ENCODE results near the gene MYNN. TPM values are rescaled to one million over a fixed set of nuclear protein-coding genes. Genes with fewer than 3 reads are reported as not detected.

Gene MYNN
- polyA plus RNA-seq, 3 donors from 2014 or later = 15.1 to 24.9 (median 17.9) TPM

- Mint-ChIP-seq H3K9me3 (peaks cover 0 to 2% (median 0%) of the 10 kb centered on the region in 6 donors), H3K27ac (peak overlapping the region; percentile 93 to 98 (median 96)), H3K36me3 (no peaks in the 10 kb centered on the region), H3K4me3 (peak overlapping the region; percentile 93 to 97 (median 94)), H3K4me1 (peaks cover 31 to 37% of the 10 kb centered on the region in 2 donors), H3K27me3 (ENCODE audit: low read depth in 3 of 3) (peaks cover 6 to 14% (median 14%) of the 10 kb centered on the region in 3 donors)
- DNase-seq = no peak
Observed at GRCh38 chr3:169764312-169764881, 8.8 kb upstream of the MYNN start.

GRCh38 chr3:169764882-169765612 lies 8.1 kb upstream of the MYNN start, which contains the start of gene TERC:
TSS of gene TERC (minus strand) at chr3:169765060.
- DNase-seq = peak; percentile 89 to 92 (median 90)
- H3K27me3 Mint-ChIP-seq (ENCODE audit: low read depth in 3 of 3) = peaks cover 10 to 18% (median 17%) of the 10 kb centered on the region in 3 donors
- peak within 1 kb of the TSS; percentile 93 to 97 (median 94) for H3K4me3 Mint-ChIP-seq

GRCh38 chr3:169769287-169770181 lies 3.7 kb upstream of the MYNN start, which contains the start of gene ACTRT3:
TSS of gene ACTRT3 (minus strand) at chr3:169769561. CDS start at chr3:169769520, 41 bp downstream.
- Mint-ChIP-seq H3K27ac (peak within 1 kb of the TSS; percentile 81 to 90 (median 86)), H3K36me3 (no peaks in the 10 kb centered on the region), H3K4me1 (peaks cover 38 to 43% of the 10 kb centered on the region in 2 donors), H3K27me3 (ENCODE audit: low read depth in 3 of 3) (peaks cover 26 to 35% (median 35%) of the 10 kb centered on the region in 3 donors), H3K9me3 (peaks cover 0 to 2% (median 0%) of the 10 kb centered on the region in 6 donors), H3K4me3 (peak within 1 kb of the TSS; percentile 89 to 97 (median 91))
- DNase-seq = peak; percentile 43 to 53 (median 51)

More at GRCh38 chr3:169764882-169765612, 8.1 kb upstream of the MYNN start, which contains the start of gene TERC:
- Mint-ChIP-seq H3K9me3 (peaks cover 0 to 2% (median 0%) of the 10 kb centered on the region in 6 donors), H3K36me3 (no peaks in the 10 kb centered on the region), H3K27ac (peak within 1 kb of the TSS; percentile 93 to 98 (median 96)), H3K4me1 (peaks cover 32 to 40% of the 10 kb centered on the region in 2 donors)

- Mint-ChIP-seq H3K36me3 (peaks cover 0 to 7% (median 3%) of the 10 kb centered on the region in 3 donors), H3K27ac (peak overlapping the region; percentile 98 to 100 (median 100)), H3K27me3 (ENCODE audit: low read depth in 3 of 3) (peaks cover 21 to 28% (median 25%) of the 10 kb centered on the region in 3 donors), H3K4me3 (peak overlapping the region; percentile 94 to 100 (median 99)), H3K9me3 (no peaks in the 10 kb centered on the region), H3K4me1 (peaks cover 34 to 50% of the 10 kb centered on the region in 2 donors)
- DNase-seq = peak; percentile 83 to 86 (median 85)
Observed at GRCh38 chr3:169771497-169772304, 1.5 kb upstream of the MYNN start.

- Mint-ChIP-seq H3K36me3 (peaks cover 2 to 14% (median 3%) of the 10 kb centered on the region in 3 donors), H3K4me1 (peaks cover 34 to 57% of the 10 kb centered on the region in 2 donors), H3K27me3 (ENCODE audit: low read depth in 3 of 3) (peaks cover 21 to 28% (median 25%) of the 10 kb centered on the region in 3 donors), H3K4me3 (peak overlapping the region; percentile 94 to 100 (median 99)), H3K9me3 (no peaks in the 10 kb centered on the region), H3K27ac (peak overlapping the region; percentile 98 to 100 (median 100))
- peak; percentile 69 to 74 (median 72) for DNase-seq
Observed at GRCh38 chr3:169772305-169772896, 795 bp upstream of the MYNN start.

- Mint-ChIP-seq H3K4me3 (peak overlapping the region; percentile 94 to 100 (median 99)), H3K4me1 (peaks cover 37 to 74% of the 10 kb centered on the region in 2 donors), H3K27ac (peak overlapping the region; percentile 98 to 100 (median 100)), H3K36me3 (peaks cover 7 to 25% (median 9%) of the 10 kb centered on the region in 3 donors), H3K27me3 (ENCODE audit: low read depth in 3 of 3) (peaks cover 21 to 28% (median 25%) of the 10 kb centered on the region in 3 donors), H3K9me3 (no peaks in the 10 kb centered on the region)
- no peak for DNase-seq
Observed at GRCh38 chr3:169774186-169774585, 990 bp downstream of the MYNN start.

- no peaks in the 10 kb centered on the region for H3K9me3 Mint-ChIP-seq
- no peak overlapping the region for H3K4me3 Mint-ChIP-seq
- peaks cover 3 to 11% (median 8%) of the 10 kb centered on the region in 3 donors for H3K27me3 Mint-ChIP-seq (ENCODE audit: low read depth in 3 of 3)
- H3K4me1 Mint-ChIP-seq = peaks cover 50 to 86% of the 10 kb centered on the region in 2 donors
- no peak for DNase-seq
- peaks cover 25 to 47% (median 28%) of the 10 kb centered on the region in 3 donors for H3K36me3 Mint-ChIP-seq
- peak overlapping the region in 2 of 6 donors; percentile 28 to 37 for H3K27ac Mint-ChIP-seq
Observed at GRCh38 chr3:169777822-169778221, 4.6 kb downstream of the MYNN start.

- Mint-ChIP-seq H3K36me3 (peaks cover 33 to 51% (median 35%) of the 10 kb centered on the region in 3 donors), H3K4me3 (peak overlapping the region; percentile 56 to 84 (median 64))
- peak in 2 of 3 donors; percentile 12 to 28 for DNase-seq
Observed at GRCh38 chr3:169780742-169781141, 7.5 kb downstream of the MYNN start.

GRCh38 chr3:169781209-169781855 lies 8.1 kb downstream of the MYNN start:
- Mint-ChIP-seq H3K27ac (peak overlapping the region; percentile 14 to 77 (median 65)), H3K27me3 (ENCODE audit: low read depth in 3 of 3) (peaks cover 0 to 2% (median 0%) of the 10 kb centered on the region in 3 donors), H3K4me3 (peak overlapping the region in 4 of 5 donors; percentile 56 to 84 (median 71)), H3K36me3 (peaks cover 35 to 53% (median 36%) of the 10 kb centered on the region in 3 donors), H3K4me1 (peaks cover 33 to 63% of the 10 kb centered on the region in 2 donors), H3K9me3 (no peaks in the 10 kb centered on the region)
- no peak for DNase-seq

More at GRCh38 chr3:169780742-169781141, 7.5 kb downstream of the MYNN start:
- Mint-ChIP-seq H3K9me3 (no peaks in the 10 kb centered on the region), H3K27ac (peak overlapping the region; percentile 3 to 77 (median 58)), H3K4me1 (peaks cover 33 to 63% of the 10 kb centered on the region in 2 donors), H3K27me3 (ENCODE audit: low read depth in 3 of 3) (peaks cover 0 to 2% (median 0%) of the 10 kb centered on the region in 3 donors)

GRCh38 chr3:169787120-169787519 lies 13.9 kb downstream of the MYNN start:
- H3K4me1 Mint-ChIP-seq = peaks cover 7 to 23% of the 10 kb centered on the region in 2 donors
- H3K27me3 Mint-ChIP-seq (ENCODE audit: low read depth in 3 of 3) = no peaks in the 10 kb centered on the region
- no peak for DNase-seq
- H3K4me3 Mint-ChIP-seq = no peak overlapping the region
- H3K36me3 Mint-ChIP-seq = peaks cover 21 to 34% (median 23%) of the 10 kb centered on the region in 3 donors
- H3K27ac Mint-ChIP-seq = no peak overlapping the region
- H3K9me3 Mint-ChIP-seq = no peaks in the 10 kb centered on the region

GRCh38 chr3:169787791-169788190 lies 14.6 kb downstream of the MYNN start:
- Mint-ChIP-seq H3K36me3 (peaks cover 17 to 28% (median 19%) of the 10 kb centered on the region in 3 donors), H3K9me3 (no peaks in the 10 kb centered on the region), H3K27me3 (ENCODE audit: low read depth in 3 of 3) (no peaks in the 10 kb centered on the region), H3K27ac (no peak overlapping the region), H3K4me3 (no peak overlapping the region), H3K4me1 (peaks cover 4 to 17% of the 10 kb centered on the region in 2 donors)
- no peak for DNase-seq
